ENCODE measurements around the gene CPEB4.
A peak's percentile ranks its signal among the peaks of the same experiment; 100 is the strongest.

CPEB4 gene

GRCh38 chr5:173972925-173973615, 84.9 kb downstream of the CPEB4 start:
- peak; percentile 55 to 60 (median 55) for DNase-seq (ENCODE audit: low read depth in 3 of 3)

GRCh38 chr5:173973616-173973969, 85.4 kb downstream of the CPEB4 start:
- no peak for DNase-seq (ENCODE audit: low read depth in 3 of 3)

GRCh38 chr5:173974688-173975239, 86.6 kb downstream of the CPEB4 start:
- DNase-seq (ENCODE audit: low read depth in 3 of 3), result no peak

- no peak for DNase-seq (ENCODE audit: low read depth in 3 of 3)
Measured at GRCh38 chr5:173981185-173981761, 93.1 kb downstream of the CPEB4 start.

- no peak for DNase-seq (ENCODE audit: low read depth in 3 of 3)
Measured at GRCh38 chr5:173984218-173984617, 96.1 kb downstream of the CPEB4 start.

- DNase-seq (ENCODE audit: low read depth in 3 of 3), result no peak
Measured at GRCh38 chr5:173988554-173989431, 100.6 kb downstream of the CPEB4 start, which contains the start of gene C5orf47. Gene C5orf47, plus strand, starts transcription at chr5:173989170. Its CDS starts 94 bp downstream, at chr5:173989264.

- no peak for DNase-seq (ENCODE audit: low read depth in 3 of 3)
Measured at GRCh38 chr5:173989432-173990082, 101.4 kb downstream of the CPEB4 start.

GRCh38 chr5:173997331-173997730, 109.2 kb downstream of the CPEB4 start:
- DNase-seq (ENCODE audit: low read depth in 3 of 3), result no peak

- DNase-seq (ENCODE audit: low read depth in 3 of 3), result no peak
Measured at GRCh38 chr5:173998531-173998930, 110.4 kb downstream of the CPEB4 start.

GRCh38 chr5:174000076-174000475, 111.9 kb downstream of the CPEB4 start:
- no peak for DNase-seq (ENCODE audit: low read depth in 3 of 3)

GRCh38 chr5:174003795-174004194, 115.6 kb downstream of the CPEB4 start:
- no peak for DNase-seq (ENCODE audit: low read depth in 3 of 3)

GRCh38 chr5:174008922-174009321, 120.8 kb downstream of the CPEB4 start:
- no peak for DNase-seq (ENCODE audit: low read depth in 3 of 3)

- no peak for DNase-seq (ENCODE audit: low read depth in 3 of 3)
Measured at GRCh38 chr5:174010365-174010764, 122.2 kb downstream of the CPEB4 start.

- no peak for DNase-seq (ENCODE audit: low read depth in 3 of 3)
Measured at GRCh38 chr5:174011441-174011840, 123.3 kb downstream of the CPEB4 start.

Measured in stimulated activated CD4-positive, alpha-beta T cell treated with anti-CD3 and anti-CD28 coated beads, TNF-alpha, amount 100 ng/mL, for 4 hours (primary cell).